MV-4-11 (cell line): ENCODE results near the gene KIF21B.
"Not testable (repeated sequence)": the region's sequence is repeated elsewhere in the genome, so short reads cannot be mapped to it uniquely, and the experiment has no call there.

ENCODE experiments used
- DNase-seq: peaks from one replicate; lab custom pipeline; 2025; lab: John Stamatoyannopoulos, UW

KIF21B gene

DNA sequence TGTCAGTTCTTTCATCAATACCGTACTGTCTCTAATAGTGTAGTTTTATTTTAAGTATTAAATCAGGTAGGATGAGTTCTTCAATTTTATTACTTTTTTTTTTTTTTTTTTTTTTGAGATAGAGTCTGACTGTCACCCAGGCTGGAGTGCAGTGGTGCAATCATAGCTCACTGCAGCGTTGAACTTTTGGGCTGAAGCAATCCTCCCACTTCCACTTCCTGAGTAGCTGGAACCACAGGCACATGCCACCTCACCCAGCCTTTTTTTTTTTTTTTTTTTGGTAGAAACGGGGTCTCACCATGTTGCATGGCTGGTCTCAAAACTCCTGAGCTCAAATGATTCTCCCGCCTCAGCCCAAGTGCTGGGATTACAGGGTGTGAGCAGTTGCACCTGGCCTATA lies 84.6 kb downstream of the KIF21B start:
- peak; percentile 96 for DNase-seq

GRCh38 chr1:200935286-200935962 lies 88.1 kb downstream of the KIF21B start:
- not testable (repeated sequence) for DNase-seq

GRCh38 chr1:200934676-200935245 lies 88.8 kb downstream of the KIF21B start:
- no peak for DNase-seq

- no peak for DNase-seq
These were observed 91.7 kb downstream of the KIF21B start for GRCh38 chr1:200931776-200932175.

DNA sequence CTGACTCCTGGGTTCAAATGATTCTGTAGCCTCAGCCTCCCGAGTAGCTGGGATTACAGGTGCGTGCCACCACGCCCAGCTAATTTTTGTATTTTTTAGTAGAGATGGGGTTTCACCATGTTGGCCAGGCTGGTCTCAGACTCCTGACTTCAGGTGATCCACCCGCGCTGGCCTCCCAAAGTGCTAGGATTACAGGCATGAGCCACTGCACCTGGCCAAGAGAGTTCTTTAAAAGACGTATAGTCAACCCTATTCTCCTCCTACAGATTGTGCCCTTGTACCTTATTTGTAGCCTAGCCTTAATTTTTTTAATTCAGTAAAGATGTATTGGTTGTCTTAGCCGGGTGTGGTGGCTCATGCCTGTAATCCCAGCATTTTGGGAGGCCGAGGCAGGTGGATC lies 93.2 kb downstream of the KIF21B start:
- DNase-seq = not testable (repeated sequence)

DNA sequence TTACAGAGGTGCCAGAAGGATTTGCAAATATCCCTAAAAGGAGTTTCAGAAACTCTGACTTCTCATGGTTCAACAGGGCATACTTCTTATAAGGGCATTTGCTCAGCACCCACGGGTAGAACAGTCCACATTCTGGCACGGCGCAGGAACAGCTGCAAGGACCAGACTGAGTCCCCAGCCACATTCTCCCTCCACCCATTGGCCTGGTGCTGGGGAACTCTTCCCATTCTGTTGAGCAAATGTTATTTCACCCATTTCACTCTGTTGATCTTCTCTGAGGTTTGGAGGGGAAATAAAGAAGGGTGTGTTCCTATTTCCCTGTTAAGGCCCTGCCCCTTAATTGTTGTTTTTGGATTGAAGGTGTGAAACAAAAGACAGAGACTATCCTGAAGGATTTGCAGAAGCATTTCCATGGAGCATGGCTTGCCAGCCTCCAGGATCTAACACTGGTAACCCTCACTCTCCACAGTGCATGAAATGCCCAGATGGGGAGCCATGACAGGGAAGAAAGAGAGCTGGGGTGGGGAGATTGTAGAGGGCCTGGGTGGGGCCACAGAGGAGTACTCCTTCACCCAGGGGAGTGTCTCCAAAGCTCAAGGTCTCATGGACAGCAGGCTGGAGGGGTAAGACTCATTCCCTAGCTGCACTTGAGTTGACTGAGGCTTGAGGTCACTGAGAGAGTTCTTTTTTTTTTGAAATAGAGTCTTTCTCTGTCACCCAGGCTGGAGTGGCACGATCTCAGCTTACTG lies 93.8 kb downstream of the KIF21B start:
- no peak for DNase-seq

DNA sequence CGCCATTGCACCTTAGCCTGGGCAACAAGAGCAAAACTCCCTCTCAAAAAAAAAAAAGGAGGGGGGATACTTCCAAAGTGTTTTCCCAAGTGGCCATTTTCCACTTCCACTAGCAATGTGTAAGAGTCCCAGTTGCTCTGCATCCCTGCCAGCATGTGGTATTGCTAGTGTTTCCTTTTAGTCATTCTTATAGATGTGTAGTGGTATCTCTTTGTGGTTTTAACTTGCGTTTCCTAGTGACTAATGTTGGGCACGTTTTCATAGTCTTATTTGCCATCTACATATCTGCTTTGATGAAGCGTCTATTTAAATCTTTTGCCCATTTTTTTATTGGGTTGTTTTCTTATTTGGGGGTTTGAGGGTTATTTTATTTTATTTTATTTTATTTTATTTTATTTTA lies 97.7 kb downstream of the KIF21B start:
- peak; percentile 75 for DNase-seq

- no peak for DNase-seq
These were observed 99.9 kb downstream of the KIF21B start for GRCh38 chr1:200923601-200924000.

- no peak for DNase-seq
These were observed 101.1 kb downstream of the KIF21B start for GRCh38 chr1:200922406-200922805.

- no peak for DNase-seq
These were observed 101.9 kb downstream of the KIF21B start for GRCh38 chr1:200921571-200922110.
